Mesangial cell (primary cell): ENCODE measurements around the gene ZNF317. TPM values are rescaled to one million over a fixed set of nuclear protein-coding genes. Genes with fewer than 3 reads are reported as not detected.

Experiments used
- total RNA-seq: library from RNA; depleted of rRNA; stranded (reverse); fragments of >200 nt; gene quantifications from 2 replicates; pipeline ENCODE4 v1.2.3, GENCODE V29; 2015

The ZNF317 gene
- 9.6 and 16.0 TPM in 2 replicates for total RNA-seq

GRCh38 chr19:9140159-9140874, at the start of gene ZNF317:
Gene ZNF317 (plus strand): TSS chr19:9140397. CDS start chr19:9156017, 15,620 bp downstream.

GRCh38 chr19:9107375-9107774, 32.8 kb upstream of the ZNF317 start, which contains the start of gene OR7G2:
Gene OR7G2 (minus strand): TSS chr19:9107475. CDS start chr19:9103243, 4,232 bp downstream.

GRCh38 chr19:9115307-9115813, 24.8 kb upstream of the ZNF317 start, which contains the start of gene OR7G1:
Gene OR7G1 (minus strand): TSS chr19:9115763. CDS start chr19:9115763, 0 bp downstream.

GRCh38 chr19:9126900-9127405, 13.2 kb upstream of the ZNF317 start, which contains the start of gene OR7G3:
Gene OR7G3 (minus strand): TSS chr19:9126950. CDS start chr19:9126950, 0 bp downstream.

GRCh38 chr19:9178901-9179300, 38.7 kb downstream of the ZNF317 start, which contains the start of gene OR7D2:
Gene OR7D2 (plus strand): TSS chr19:9178979. CDS start chr19:9185782, 6,803 bp downstream.

Other genes with a start within 250 kb of the ZNF317 start
- gene MUC16, start 130.0 kb upstream of the ZNF317 start, total RNA-seq, result under 0.01 TPM in 1 of 2 replicates, not detected in the other
- gene OR1M1, start 53.3 kb upstream of the ZNF317 start, total RNA-seq, result not detected in 2 replicates
- gene OR7G2, start 32.9 kb upstream of the ZNF317 start, total RNA-seq, result not detected in 2 replicates
- not detected in 2 replicates for gene OR7G1, start 24.6 kb upstream of the ZNF317 start, total RNA-seq
- gene OR7G3, start 13.4 kb upstream of the ZNF317 start, total RNA-seq, result not detected in 2 replicates
- 0.51 TPM in 1 of 2 replicates, not detected in the other for gene OR7D2, start 38.6 kb downstream of the ZNF317 start, total RNA-seq
- not detected in 2 replicates for gene OR7D4, start 79.2 kb downstream of the ZNF317 start, total RNA-seq
- gene OR7E24, start 110.5 kb downstream of the ZNF317 start, total RNA-seq, result not detected in 2 replicates
- 8.5 and 10.5 TPM in 2 replicates for gene ZNF699, start 169.4 kb downstream of the ZNF317 start, total RNA-seq
- 2.1 and 8.2 TPM in 2 replicates for gene ZNF559, start 183.8 kb downstream of the ZNF317 start, total RNA-seq
- 0.81 and 3.2 TPM in 2 replicates for gene ZNF177, start 222.6 kb downstream of the ZNF317 start, total RNA-seq